Breast epithelium (tissue), 4 donors: ENCODE data around the gene ARHGEF19. TPM values are rescaled to one million over a fixed set of nuclear protein-coding genes. Genes with fewer than 3 reads are reported as not detected.

Source experiments
- DNase-seq, 2 donors: peaks; one replicate each; pipeline ENCODE4 v3.0.0-alpha.2; 2019; ENCODE audit warnings: low spot score in 2 of 2
- H3K27ac ChIP-seq, 2 donors: fragments of 200-600 bp; sonication (generic) in 1 of 2; one replicate each; pipeline ENCODE4 v1.5.1; 2016 to 2019; ENCODE audit warnings: mild to moderate bottlenecking in 1 of 2
- H3K27me3 ChIP-seq, 2 donors: fragments of 200-600 bp; sonication (generic) in 1 of 2; one replicate each; pipeline versions ENCODE4 v1.5.1 to v1.6.0; 2017 to 2019; ENCODE audit warnings: control low read depth in 1 of 2, mild to moderate bottlenecking in 1 of 2
- H3K36me3 ChIP-seq: fragments of 200-600 bp; one replicate; pipeline ENCODE4 v1.5.1; 2019
- H3K4me1 ChIP-seq, 2 donors: fragments of 200-600 bp; sonication (generic); one replicate each; pipeline ENCODE4 v1.5.1; 2016 to 2019; ENCODE audit warnings: control low read depth in 1 of 2
- H3K4me3 ChIP-seq, 3 donors: fragments of 200-600 bp; sonication (generic); 1 replicate in 2 of 3; 2 replicates in 1 of 3; pipeline ENCODE4 v1.5.1; 2016 to 2019; ENCODE audit warnings: mild to moderate bottlenecking in 3 of 3, moderate library complexity in 2 of 3
- H3K9me3 ChIP-seq, 2 donors: fragments of 200-600 bp; sonication (generic) in 1 of 2; one replicate each; pipeline ENCODE4 v1.5.1; 2016 to 2019; ENCODE audit warnings: control low read depth in 1 of 2
- POLR2A ChIP-seq: fragments of 450-650 bp; IDR thresholded peaks from one replicate; pipeline ENCODE4 v1.6.1; 2016; ENCODE audit warnings: antibody characterized with exemption, mild to moderate bottlenecking, moderate library complexity
- POLR2AphosphoS5 ChIP-seq, 3 donors: sonication (generic); formaldehyde crosslinking; IDR thresholded peaks; one replicate each; pipeline ENCODE4 v1.6.1; 2017; ENCODE audit warnings: antibody characterized with exemption in 3 of 3
- intact Hi-C: fragments of 100-400 bp; cut with DNase I; formaldehyde crosslinking; loops from one replicate; pipeline ENCODE4 v1.15.1; 2023; ENCODE audit warnings: low total_unique reads
- total RNA-seq, 3 donors: library from RNA; depleted of rRNA; stranded (reverse); fragments of >200 nt; gene quantifications; one replicate each; pipeline ENCODE4 v1.1.0, GENCODE V29; 2016
- TF ChIP-seq, protein P1 (sequence below), 3 donors: fragments of 450-650 bp; IDR thresholded peaks; one replicate each; pipeline ENCODE4 v1.5.1; 2016 to 2017; ENCODE audit warnings: antibody characterized with exemption in 3 of 3, mild to moderate bottlenecking in 3 of 3, moderate library complexity in 3 of 3

Gene ARHGEF19
- total RNA-seq, 3 donors from 2014 or later = 7.5 to 18.0 (median 12.9) TPM

DNA sequence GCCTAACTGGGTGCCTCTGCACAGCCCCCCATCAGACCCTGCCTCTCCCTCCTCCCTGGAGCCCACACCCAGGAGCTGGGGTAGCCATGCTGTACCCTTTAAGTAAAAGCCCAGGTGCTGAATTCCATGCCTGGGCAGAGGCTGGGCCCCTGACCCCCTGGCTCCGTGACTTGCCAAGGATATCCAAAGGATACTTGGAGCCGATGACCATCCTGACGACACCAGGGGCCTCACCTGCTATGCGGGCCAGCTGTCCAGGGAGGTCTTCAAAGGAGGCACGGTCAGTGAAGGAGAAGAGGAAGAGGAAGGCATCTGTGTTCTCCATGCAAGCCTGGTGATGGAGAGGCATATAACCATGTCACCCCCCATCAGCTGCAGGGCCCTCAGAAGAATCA is 19.9 kb upstream of the ARHGEF19 start:
- TF ChIP-seq, protein P1, sequence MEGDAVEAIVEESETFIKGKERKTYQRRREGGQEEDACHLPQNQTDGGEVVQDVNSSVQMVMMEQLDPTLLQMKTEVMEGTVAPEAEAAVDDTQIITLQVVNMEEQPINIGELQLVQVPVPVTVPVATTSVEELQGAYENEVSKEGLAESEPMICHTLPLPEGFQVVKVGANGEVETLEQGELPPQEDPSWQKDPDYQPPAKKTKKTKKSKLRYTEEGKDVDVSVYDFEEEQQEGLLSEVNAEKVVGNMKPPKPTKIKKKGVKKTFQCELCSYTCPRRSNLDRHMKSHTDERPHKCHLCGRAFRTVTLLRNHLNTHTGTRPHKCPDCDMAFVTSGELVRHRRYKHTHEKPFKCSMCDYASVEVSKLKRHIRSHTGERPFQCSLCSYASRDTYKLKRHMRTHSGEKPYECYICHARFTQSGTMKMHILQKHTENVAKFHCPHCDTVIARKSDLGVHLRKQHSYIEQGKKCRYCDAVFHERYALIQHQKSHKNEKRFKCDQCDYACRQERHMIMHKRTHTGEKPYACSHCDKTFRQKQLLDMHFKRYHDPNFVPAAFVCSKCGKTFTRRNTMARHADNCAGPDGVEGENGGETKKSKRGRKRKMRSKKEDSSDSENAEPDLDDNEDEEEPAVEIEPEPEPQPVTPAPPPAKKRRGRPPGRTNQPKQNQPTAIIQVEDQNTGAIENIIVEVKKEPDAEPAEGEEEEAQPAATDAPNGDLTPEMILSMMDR (IDR thresholded peaks at IDR 0.05) = no peak
- no peak for TF ChIP-seq POLR2A
- no peak for TF ChIP-seq POLR2AphosphoS5 (IDR thresholded peaks at IDR 0.05)
- peaks cover 1 to 4% of the 10 kb centered on the region in 2 donors for H3K4me1 ChIP-seq
- DNase-seq = no peak
- no peaks in the 10 kb centered on the region for H3K9me3 ChIP-seq
- H3K4me3 ChIP-seq = no peak overlapping the region
- no peak overlapping the region for H3K27ac ChIP-seq
- H3K27me3 ChIP-seq = peaks cover 4 to 6% of the 10 kb centered on the region in 2 donors
- intact Hi-C loops = no loop called here
- H3K36me3 ChIP-seq = no peaks in the 10 kb centered on the region

DNA sequence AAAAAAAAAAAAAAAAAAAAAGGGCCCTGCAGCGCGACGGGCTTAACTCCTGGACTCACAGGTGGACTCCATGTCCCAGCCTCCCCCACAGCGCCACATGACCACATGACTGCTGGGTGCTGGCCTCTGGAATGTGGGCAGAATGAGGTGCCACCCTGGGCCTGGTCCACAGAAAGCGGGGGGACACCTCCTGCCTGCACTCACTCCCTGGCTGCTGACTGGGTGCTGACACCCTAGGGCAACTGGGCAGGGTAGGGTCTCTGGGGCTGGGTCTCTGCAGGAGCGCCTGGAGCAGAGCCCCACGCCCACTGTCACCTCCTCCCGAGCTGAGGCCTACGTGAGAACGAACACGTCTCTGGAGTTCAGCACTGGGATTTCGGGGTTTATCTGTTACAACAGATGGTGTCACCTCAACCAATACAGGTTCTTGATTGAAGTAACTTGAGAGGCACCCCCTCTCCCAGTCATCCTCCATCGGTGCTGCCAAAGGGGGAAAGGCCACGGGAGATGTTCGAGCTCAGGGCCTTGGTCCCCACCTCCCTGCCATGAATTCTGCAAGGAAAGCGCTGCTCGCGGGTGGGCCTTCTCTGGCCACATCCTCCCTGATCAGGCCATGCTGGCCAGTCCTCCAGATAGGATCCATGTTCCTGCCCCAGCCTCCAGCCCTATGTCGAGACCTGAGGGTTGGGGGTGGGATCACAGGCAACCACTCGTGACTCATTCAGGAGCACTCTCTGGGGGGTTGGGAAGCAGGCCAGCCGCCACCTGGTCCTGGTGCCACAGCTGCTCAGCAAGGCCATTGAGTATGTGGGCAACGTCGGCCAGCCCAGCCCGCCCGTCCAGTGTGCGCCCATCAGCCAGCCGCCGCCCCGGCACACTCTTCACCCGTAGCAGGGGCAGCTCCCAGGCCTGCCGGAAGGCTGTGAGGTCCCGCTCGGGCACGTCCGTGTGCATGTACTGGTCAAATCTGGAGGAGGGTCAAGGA is 19.2 kb upstream of the ARHGEF19 start:
- no peak overlapping the region for H3K27ac ChIP-seq
- no peak for TF ChIP-seq POLR2AphosphoS5 (IDR thresholded peaks at IDR 0.05)
- TF ChIP-seq POLR2A = no peak
- TF ChIP-seq, protein P1 (IDR thresholded peaks at IDR 0.05) = no peak
- no peaks in the 10 kb centered on the region for H3K36me3 ChIP-seq
- no peak for DNase-seq
- peaks cover 0 to 4% of the 10 kb centered on the region in 2 donors for H3K4me1 ChIP-seq
- no peak overlapping the region for H3K4me3 ChIP-seq
- intact Hi-C loops = no loop called here
- H3K9me3 ChIP-seq = no peaks in the 10 kb centered on the region
- H3K27me3 ChIP-seq = peaks cover 4 to 7% of the 10 kb centered on the region in 2 donors

DNA sequence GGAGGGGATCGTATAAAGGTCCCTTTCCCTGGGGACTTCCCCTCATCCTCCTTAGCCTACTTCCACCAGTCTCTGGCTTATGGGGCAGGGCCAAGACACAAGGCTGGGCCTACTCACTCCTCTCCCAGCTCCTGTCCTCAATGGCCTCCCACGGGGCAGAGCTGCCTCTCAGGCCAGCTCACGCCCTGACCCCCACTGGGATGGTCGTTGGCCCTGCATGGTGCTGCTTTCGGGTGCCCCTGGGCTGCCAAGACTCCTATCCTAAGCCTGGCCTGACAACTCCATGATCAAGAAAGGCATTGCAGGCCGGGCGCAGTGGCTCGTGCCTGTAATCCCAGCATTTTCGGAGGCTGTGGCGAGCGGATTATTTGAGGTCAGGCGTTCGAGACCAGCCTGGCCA is 18.3 kb upstream of the ARHGEF19 start:
- no peak for DNase-seq
- intact Hi-C loops = no loop called here

DNA sequence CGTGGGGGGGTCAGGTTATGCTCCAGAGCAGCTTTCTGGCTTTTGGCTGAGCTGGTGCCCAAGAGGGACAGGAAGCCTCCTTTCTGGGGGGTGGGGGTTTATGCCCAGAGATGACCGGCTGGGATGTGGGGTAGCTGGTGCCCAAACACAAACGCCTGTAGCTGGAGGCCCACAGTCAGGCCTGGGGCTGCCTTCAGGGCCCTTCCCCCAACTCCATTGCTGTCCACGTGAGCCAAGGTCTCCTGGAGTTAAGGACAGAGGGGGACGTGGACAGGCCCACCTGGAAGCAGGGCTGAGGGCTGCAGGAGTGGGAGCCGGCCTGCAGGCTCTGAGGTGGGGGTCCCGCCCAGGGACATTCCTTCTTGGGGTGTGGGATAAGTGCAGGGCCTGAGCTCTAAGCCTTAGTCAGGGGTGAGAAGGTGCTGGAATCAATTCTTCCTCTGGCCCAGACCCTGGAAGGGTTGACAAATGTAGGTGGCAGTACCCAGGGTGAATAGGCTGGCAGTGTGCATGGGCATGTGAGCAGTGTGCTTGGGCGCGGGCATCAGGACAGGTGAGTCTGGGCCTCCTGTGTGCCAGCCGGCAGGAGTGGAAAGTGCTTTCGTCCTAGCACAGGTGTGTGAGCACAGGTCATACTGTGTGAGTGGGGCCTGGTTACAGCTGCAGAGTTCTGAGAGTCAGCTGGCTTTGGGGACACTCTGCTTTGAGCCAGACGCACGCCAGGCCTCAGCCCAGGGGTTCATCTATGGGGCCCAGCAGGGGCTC is 17.7 kb upstream of the ARHGEF19 start:
- Histone ChIP-seq H3K27me3 (peaks cover 4 to 7% of the 10 kb centered on the region in 2 donors), H3K4me1 (no peaks in the 10 kb centered on the region), H3K36me3 (no peaks in the 10 kb centered on the region), H3K4me3 (no peak overlapping the region), H3K9me3 (no peaks in the 10 kb centered on the region), H3K27ac (no peak overlapping the region)
- DNase-seq = no peak
- TF ChIP-seq POLR2A (no peak), POLR2AphosphoS5 (IDR thresholded peaks at IDR 0.05) (no peak)
- TF ChIP-seq, protein P1 (IDR thresholded peaks at IDR 0.05) = no peak
- intact Hi-C loops = no loop called here

More for the DNA sequence above, 18.3 kb upstream of the ARHGEF19 start:
- no peak overlapping the region for H3K27ac ChIP-seq
- TF ChIP-seq POLR2AphosphoS5 (IDR thresholded peaks at IDR 0.05) = no peak
- TF ChIP-seq, protein P1 (IDR thresholded peaks at IDR 0.05) = no peak
- TF ChIP-seq POLR2A = no peak
- H3K4me1 ChIP-seq = no peaks in the 10 kb centered on the region
- H3K27me3 ChIP-seq = peaks cover 4 to 7% of the 10 kb centered on the region in 2 donors
- no peak overlapping the region for H3K4me3 ChIP-seq
- H3K36me3 ChIP-seq = no peaks in the 10 kb centered on the region
- H3K9me3 ChIP-seq = no peaks in the 10 kb centered on the region
